HG03045 (cell line): ENCODE results near the gene CPNE5.

Experiments used
- ATAC-seq: cut with Tn5 transposase; IDR thresholded peaks from one replicate; pipeline ENCODE4 v1.9.1; 2021; ENCODE audit warnings: mild to moderate bottlenecking, moderate library complexity; ENCODE audit not compliant: unreplicated experiment

Gene CPNE5

DNA sequence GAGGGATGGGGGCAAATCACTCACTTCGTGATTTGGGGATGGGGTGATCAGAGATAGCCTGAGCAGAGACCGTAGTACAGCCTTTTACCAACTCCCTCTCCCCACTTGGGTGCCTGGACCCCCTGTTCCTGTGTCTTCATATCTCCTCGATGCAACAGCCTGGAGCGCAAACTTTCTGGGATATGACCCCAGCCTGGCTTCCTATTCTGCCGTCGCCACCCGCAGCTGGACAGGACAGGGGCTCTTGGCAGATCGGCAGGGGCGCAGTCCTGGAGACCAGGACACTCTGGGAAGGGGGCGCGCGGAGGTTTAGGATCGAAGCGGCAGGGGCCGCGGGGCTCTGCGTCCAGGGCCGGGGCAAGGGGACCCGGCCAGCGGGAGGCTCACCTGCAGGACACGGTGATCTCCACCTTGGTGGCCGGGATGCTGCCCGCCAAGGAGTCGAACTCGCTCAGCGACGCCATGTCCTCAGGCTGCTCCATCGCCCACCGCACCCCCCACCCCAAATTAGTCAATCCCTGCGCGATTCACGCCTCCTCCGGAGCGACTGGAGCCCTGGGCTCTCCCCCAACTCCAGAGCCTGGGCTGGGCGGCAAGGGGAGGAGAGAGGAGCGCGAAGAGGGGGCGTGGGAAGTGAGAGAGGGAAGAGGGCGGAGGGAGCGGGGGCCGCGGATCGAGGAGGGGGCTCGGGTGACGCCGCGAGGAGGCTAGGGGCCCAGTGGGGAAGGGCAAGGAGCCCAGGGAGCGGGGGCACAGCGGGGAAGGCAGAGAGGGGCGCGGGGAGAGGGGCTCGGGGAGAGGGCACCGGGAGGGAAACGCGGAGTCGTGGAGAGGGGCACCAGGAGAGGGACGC lies at the start of gene CPNE5:
Gene CPNE5 (minus strand): TSS at position 549 of the 853 bp plus-strand sequence. CDS start 67 bp downstream, at position 482.
- ATAC-seq, result no peak

DNA sequence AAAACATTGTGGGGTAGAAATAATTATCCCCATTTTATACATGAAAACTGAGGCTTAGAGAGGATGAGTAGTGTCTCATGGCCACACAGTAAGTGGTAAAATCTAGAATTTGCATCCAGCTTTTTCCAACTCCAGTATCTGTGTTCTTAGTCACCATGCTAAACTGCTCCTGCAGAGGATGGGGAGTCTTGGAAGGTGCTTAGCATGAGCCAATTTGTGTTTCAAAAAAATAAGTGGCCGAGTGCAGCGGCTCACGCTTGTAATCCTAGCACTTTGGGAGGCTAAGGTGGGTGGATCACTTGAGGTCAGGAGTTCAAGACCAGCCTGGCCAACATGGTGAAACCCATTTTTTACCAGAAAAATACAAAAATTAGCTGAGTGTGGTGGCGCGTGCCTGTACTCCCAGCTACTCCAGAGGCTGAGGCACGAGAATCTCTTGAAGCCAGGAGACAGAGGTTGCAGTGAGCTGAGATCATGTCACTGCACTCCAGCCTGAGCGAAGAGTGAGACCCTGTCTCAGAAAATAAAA lies 48.9 kb upstream of the CPNE5 start:
- ATAC-seq, result no peak

DNA sequence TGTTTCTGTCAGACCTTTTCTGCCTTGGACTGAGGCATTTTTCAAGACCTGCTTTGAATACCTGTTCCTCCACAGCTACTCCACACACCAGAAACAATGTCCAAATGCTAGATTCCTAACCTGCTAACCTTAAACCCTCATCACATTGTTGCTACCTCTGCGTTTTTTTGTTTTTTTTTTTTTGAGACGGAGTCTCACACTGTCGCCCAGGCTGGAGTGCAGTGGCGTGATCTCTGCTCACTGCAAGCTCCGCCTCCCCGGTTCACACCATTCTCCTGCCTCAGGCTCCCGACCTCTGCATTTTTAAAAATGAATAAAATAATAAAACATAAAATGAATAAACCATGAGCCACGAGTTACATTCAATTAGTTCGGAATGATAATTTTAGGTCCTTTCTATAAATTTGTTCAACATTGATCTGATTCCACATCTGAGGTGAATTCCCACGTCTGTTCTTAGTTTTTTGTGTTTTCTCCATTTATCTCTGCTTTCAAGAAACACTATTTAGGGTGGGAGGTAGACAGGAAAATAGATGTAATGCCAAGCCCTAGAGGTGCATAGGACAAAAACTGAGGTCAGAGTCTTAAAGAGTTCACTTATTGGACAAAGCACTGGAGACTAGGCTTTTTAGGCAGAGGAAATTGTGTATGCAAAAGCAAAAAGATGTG lies 47.8 kb upstream of the CPNE5 start:
- ATAC-seq, result no peak

DNA sequence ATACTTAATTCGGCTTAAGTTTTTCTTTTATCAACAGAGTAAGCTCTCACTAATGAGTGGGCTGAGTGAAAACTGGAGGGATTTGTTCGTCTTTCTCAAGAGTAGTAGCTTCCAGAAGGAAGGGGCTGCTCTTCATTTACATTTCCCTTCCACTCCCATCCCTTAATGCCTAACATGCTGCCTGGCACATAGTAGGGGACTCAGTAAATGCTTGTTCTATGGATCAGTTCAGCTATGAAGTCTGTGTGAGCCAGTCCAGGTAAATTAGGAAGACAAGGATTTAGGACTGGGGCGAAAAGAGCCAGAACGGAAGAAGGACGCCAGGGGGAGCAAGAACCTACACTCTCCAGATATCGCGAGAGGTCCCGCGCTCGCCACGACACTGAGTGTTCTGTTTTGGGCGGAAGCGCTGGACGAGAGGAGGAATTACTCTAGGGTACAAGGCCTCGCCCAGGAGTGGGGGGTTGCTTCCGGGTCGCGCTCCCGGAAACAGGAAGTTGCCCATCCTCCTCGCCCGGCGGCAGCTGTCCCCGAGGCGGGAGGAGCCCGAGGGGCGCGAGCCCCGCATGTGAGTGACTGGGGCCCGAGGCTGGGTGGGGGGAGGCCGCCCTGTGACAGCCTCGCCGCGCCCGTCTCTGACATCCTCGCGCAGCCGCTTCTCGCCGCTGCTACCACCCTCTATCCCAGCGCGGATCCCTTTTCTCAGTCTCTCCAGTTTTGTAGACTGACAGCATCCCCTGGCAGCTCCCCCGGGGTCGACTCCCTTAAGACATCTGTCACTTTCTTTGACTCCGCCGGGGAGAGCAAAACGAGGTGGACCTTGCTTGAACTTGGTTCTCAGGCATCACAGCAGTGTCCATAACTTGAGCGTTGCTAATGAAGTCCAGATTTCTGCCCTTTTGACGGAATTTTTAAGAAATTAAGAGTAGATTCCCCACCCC lies 46.5 kb upstream of the CPNE5 start, which contains the start of gene C6orf89:
Gene C6orf89 (plus strand): TSS at position 492 of the 941 bp plus-strand sequence. CDS start 13,493 bp downstream, outside the sequence.
- peak; percentile 98 for ATAC-seq

DNA sequence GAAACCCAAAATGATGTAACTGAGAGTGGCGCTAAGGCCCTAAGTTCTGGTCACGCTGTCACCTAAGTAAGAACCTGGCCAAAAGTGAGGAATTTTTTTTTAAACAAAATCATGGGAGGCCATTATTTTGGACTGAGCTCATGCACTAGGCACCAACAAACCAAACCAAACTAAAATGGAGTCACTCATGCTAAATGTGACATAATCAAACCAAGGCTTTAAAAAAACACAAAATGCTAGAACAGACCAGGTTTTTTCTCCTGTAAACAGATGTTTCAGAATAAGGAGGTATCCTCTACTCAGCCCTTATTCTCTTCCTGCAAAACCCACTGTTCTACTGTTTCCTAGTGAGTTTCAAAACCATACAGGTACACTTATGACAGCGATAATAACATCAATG lies 45.4 kb upstream of the CPNE5 start:
- no peak for ATAC-seq

DNA sequence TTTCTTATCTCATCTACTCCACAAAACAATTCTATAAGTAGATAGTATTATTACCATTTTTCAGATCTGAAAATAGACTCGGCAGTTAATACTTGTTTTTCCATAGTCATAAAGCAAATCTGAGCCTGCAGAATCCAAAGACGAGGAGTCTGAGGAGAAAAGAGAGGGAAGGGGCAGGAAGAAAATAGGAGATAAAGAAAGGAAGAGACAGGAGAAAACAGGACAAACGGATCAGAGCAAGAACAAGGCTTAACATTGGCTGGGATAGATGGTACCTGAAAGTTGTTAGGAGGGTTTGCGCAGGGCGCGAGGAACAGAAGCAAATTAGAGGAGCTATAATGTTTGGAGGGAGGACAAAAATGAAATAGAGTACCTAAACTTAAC lies 36.0 kb upstream of the CPNE5 start:
- no peak for ATAC-seq

DNA sequence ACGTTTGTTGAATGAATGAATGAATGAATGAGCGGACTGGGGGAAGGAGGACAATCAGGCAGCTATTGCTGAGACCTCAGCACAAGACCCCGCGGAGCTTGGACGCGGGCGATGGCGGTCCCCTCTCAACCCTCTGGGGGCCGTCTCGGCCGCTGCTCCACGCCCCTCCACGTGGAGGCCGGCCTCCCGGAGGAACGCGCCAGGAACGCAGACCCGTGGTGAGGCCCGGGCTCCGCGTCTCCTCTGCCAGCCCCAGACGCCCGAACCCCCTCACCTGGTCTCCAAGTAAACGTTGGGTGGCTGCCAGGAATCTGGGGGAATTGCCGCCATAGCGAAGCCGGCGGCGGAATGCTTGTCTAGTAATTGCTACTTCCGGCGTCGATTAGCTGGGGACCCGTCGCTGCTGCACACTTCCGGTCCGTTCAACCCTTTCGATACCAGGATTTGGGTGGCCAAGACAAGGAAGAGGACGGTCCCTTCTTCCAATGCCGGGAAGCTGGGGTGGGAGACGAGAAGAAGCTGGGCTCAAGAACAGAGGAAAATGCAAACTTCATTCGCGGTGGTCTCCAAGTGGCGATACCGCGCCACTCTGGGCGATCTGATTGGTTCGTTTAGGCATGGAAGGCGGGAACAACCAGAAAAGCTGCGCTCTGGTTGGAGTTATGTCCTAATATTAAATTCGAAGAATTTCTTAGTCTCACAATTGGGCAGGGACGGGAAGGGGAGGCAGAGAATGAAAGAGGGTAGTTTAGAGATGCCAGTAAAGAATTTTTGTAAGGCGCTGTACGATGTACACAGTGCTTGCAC lies 35.4 kb upstream of the CPNE5 start, which contains the start of gene PPIL1:
Gene PPIL1 (minus strand): TSS at position 361 of the 807 bp plus-strand sequence. CDS start 31 bp downstream, at position 330.
- peak; percentile 75 for ATAC-seq

DNA sequence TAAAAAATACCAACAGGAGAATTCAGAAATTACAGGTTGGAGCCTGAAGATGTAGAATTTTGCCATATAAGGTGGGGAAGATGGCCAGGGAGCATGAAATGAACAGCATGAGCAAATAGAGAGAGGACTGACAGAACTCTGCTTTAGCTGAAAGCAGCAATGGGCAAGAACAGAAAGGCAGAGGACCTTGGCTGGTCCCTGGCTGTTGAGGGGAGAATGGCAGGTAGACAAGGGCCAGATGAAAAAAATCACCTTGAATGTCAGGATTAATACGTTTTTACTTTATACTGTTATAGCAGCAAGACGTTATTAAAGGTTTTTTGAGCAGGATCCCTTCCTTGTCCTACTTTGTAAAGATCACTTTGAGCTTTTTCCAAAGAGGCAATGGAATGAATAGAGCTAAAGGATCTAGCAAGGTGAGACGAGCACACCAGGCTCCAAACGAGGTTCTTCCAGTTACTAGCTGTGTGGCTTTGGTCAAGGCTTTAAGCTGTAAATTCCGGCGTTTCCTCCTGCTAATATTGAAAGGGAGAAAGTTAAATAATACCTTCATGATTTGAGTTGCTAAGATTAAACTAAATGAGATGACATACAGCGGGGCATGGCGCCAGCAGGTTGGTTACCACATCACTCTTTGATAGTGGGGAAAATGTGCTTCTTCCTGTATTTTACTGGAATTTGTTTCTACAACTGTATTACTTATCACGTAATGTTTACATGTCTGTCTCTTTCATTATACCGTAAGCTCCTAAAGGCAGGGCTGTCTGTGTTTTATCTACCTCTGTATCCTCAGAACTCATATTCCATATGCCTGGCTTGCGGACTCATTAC lies 34.6 kb upstream of the CPNE5 start:
- no peak for ATAC-seq

DNA sequence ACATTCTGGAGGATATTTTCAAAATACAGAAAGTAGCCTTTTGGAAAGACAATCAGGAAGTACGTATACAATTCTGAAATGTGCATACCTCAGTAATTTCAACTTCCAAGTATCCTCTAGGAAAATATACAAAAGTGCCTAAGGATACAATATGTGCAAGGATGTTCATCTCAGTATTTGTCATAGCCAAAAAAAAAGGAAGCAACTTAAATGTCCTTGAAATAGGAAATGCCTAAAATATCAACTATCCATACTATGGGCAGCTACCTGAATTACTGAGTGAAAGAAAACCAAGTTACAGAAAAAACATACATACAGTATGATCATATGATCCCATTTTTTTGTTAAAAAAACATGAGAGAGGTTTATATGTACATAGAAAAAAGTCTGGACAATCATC lies 33.9 kb upstream of the CPNE5 start:
- no peak for ATAC-seq

DNA sequence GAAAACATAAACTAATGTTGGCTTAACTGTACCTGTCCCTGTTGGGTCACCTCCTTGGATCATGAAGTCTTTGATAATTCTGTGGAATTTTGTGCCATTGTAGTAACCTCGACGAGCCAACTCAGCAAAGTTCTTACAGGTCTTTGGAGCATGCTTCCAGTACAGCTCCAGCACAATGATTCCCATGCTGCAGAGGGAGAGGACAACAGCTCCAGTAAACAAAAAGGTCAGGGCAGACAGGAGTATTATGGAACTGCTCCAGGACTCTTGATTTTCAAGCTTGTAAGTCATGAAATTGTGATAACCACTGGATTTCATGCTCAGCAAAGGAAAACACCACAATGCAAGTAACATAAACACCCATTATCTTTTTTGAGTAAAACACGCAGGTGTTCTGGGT lies 32.4 kb upstream of the CPNE5 start:
- ATAC-seq, result no peak

DNA sequence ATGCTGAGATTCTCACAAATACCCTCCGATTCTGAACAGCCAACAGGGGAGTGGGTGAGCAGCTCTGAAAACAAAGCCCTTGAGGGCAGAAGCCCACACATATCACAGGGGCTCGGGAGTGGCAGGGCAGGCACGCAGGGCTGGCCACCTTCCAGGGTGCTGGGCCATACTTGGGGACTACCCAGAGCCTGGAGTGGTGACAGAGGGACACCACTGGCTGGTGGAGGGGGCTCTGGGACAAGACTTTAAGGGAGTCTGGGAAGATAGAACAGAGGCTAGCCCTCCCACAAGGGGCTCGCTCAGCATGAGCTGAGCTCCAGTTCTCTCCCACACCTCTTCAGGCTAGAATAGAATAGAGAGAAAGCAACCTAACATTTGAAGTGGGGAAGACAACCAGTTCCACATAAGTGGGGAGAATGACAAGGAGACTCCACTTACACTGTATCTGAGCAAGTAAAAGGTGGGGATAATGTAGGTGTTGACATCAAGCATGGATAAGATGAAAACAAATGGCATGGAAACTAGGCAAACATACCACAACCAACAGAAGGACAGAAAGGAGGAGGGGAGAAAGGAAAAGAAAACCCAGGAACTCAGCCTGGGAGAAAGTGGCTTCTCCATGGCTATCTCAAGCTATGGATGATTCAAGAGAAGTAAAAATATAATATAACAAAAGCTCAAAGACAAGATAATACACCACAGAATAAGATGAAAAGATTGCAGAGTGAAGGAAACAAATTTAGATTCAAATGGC lies 28.4 kb upstream of the CPNE5 start:
- no peak for ATAC-seq

DNA sequence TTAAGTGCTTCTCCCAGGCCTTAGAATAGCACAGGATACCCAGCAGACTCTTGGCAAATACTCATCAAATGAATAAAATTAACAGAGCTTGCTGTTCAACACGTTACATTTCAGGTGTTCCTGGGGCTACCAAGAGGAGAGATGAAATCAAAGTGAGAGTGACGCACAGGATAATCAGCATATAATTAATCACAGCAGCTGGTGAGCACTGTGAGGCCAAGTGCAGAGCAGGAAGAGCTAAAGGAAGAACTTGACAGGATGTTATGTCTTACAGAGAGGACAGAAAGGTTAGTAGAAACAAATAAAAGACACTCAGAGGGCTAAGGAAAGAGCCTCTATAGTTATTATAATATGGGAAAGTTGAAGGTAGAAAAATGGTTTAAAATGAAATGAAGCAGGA lies 26.6 kb upstream of the CPNE5 start:
- ATAC-seq, result no peak

DNA sequence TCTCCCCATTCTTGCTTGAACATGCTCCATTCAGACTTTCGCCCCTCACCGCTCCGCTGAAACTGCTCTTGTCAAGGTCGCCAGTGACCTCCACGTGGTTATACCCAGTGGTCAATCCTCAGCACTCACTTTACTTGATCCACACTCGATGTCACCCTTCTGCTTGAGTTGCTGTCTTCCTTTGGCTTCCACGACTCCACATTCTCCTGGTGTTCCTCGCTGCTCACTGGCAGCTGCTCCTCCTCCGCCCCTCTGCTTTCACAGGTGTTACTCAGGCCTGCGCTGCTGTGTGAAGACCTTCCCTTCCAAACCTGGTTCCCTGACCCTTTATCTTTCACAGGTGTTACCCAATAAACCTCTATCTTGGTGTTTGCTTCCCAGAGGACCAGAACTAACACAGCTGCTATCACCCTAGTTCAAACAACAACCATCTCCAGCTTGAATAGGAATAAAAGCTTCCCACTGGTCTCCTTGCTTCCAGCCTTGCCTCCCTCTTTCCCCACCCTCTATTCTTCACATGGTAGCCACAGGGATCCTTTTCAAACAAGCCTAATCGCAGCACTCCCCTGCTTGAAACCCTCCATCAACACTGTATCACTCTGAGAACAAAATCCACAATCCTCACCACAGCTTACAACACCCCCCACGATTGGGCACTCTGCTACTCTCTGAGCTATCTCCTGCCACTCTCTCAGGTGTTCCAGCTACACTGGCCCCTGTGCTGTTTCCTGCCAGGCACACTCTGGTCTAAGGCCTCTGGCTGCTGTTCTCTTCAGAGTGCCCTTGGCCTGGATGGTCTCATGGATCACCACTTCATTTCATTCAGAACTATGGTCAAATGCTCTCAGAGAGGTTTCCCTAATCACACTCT lies 24.7 kb upstream of the CPNE5 start:
- no peak for ATAC-seq

DNA sequence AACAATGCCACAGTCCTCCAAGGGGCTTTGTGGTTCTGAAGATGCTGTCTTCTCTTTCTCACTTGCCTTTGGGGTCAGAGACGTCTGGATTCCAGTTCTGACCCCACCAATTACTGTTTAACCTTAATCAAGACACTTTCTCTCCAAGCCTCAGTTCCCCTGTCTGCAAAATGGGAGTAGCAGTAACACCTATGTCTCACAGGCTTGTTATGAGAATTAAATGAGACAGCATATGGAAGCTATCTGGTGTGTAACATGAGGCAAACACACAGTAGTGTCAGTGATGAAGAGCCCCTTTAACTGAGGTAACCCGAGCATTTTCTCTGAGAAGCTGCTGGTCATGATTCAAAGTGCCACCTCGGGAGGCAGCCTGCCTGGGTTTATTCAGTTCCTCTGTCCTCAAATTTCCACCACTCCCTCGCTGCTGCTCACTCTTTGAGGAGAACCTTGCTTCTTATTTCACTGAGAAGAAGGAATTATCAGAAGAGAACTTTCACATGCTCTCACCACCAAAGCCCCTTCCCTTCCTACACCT lies 23.7 kb upstream of the CPNE5 start:
- ATAC-seq, result no peak

DNA sequence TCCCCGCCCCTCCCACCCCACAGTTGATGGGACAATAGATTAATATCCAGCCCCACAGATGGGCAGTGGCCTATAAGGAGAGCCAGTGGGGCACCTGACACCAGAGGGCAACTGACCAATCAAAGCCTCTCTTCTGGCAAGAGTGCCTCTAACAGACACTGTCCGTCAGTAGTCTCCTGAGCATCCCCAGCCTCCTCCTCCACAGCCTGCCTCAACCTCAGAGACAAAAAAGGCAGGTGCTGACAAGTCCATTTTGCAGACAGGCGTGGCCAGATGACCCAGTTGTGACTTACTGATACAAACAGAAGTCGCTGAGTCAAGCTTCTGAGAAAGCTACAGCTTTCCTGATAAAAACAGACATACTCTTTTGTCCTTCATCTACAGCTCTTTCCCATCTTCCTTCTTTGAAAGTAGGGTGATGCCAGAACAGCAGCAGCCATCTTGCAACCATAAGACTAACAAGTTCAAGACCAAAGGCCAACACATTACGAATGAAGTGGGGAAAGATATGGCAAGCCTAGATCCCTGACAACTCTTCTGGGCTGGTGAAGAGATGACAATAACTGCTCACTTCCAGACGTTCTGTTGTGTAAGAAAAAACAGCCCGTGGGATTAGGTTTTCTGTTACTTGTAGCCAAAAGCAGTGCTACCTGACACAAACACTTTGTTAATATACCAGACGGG lies 23.1 kb upstream of the CPNE5 start:
- ATAC-seq, result no peak

DNA sequence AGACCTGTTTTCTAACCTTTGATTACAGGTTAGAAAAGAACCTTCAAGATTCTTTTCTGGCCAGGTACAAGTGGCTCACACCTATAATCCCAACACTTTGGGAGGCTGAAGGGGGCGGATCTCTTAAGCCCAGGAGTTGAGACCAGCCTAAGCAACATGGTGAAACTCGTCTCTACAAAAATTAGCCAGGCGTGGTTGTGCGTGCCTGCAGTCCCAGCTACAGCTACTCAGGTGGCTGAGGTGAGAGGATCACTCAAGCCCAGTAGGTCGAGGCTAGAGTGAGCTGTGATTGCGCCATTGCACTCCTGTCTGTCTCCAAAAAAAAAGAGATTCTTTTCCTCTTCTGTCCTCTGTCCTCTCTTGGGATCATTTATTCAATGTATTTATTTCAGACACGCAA lies 20.9 kb upstream of the CPNE5 start:
- no peak for ATAC-seq
